Measurements from ENCODE around the gene COQ3. TPM values are rescaled to one million over a fixed set of nuclear protein-coding genes. Genes with fewer than 3 reads are reported as not detected.

Gene COQ3
- total RNA-seq, 1 donor from 2014 or later, result 4.8 TPM

GRCh38 chr6:99324996-99325395, 69.0 kb downstream of the COQ3 start:
- H3K27ac Mint-ChIP-seq (ENCODE audit: unreplicated experiment), result no peak overlapping the region
- TF ChIP-seq CTCF (IDR thresholded peaks at IDR 0.05), result no peak
- no peaks in the 10 kb centered on the region for H3K27me3 Mint-ChIP-seq (ENCODE audit: unreplicated experiment)
- H3K4me1 Mint-ChIP-seq (ENCODE audit: unreplicated experiment), result peaks cover 2% of the 10 kb centered on the region
- H3K4me3 Mint-ChIP-seq (ENCODE audit: unreplicated experiment), result no peak overlapping the region
- DNase-seq (ENCODE audit: extremely low spot score, unreplicated experiment), result no peak
- H3K36me3 Mint-ChIP-seq (ENCODE audit: unreplicated experiment), result no peaks in the 10 kb centered on the region
- H3K9me3 Mint-ChIP-seq (ENCODE audit: unreplicated experiment), result no peaks in the 10 kb centered on the region

Other genes starting within 250 kb of the COQ3 start
- 2.5 and 3.1 TPM in 2 replicates for gene FAXC, start 44.5 kb downstream of the COQ3 start, total RNA-seq
- 93.9 and 96.5 TPM in 2 replicates for gene PNISR, start 31.1 kb upstream of the COQ3 start, total RNA-seq
- 13.4 and 13.8 TPM in 2 replicates for gene USP45, start 121.2 kb upstream of the COQ3 start, total RNA-seq
- gene CCNC, start 174.5 kb upstream of the COQ3 start, total RNA-seq, result 34.6 and 35.9 TPM in 2 replicates
- not detected in 2 replicates for gene PRDM13, start 212.6 kb upstream of the COQ3 start, total RNA-seq

Data from osteocyte (in vitro differentiated cells).